SW480 (cell line): ENCODE data around the gene USP44.
"Not testable (repeated sequence)": the region's sequence is repeated elsewhere in the genome, so short reads cannot be mapped to it uniquely, and the experiment has no call there.

ENCODE experiments used
- DNase-seq: peaks from one replicate; pipeline ENCODE4 v3.0.0-alpha.2; 2016; ENCODE audit warnings: low spot score

Gene USP44

DNA sequence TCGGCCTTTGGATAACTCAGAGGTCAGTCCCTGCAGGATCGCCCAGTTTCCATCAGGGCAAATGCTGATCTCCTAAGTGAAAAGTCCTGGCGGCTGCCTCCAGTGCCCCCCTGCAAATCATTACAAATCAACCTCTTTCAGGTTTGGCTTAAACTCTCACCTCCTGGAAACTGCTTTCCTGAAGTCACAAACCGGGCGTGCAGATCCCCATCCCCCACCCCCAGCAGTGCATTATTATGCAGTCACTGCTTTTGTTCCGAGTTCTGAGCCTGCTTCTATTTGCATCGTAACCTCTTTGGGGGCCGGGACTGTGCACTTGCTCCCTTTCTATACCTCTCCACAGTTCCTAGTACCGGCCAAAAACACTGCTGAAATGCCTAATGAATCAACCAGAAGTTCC, at the start of gene USP44:
Gene USP44, minus strand, starts transcription at position 172 of the 400 bp plus-strand sequence. CDS start 17,220 bp downstream, outside the sequence.
- no peak for DNase-seq

DNA sequence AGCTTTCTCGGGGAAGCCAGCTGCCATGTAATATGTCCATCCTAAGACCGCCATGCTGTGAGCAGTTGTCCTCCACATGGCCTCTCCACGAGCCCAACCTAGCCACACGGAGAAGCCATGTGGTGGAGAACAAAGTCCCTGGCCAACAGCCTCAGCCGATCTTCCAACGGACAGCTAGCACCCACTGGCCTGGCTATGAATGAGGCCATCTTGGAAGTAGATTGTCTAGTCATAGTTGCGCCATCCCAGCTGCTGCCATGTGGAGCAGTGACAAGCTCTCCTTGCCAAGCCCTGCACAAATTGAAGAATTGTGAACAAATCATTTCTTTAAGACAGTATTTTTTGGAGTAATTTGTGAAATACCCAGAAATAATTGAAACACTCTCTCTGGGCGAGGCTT, 49.3 kb upstream of the USP44 start:
- no peak for DNase-seq

DNA sequence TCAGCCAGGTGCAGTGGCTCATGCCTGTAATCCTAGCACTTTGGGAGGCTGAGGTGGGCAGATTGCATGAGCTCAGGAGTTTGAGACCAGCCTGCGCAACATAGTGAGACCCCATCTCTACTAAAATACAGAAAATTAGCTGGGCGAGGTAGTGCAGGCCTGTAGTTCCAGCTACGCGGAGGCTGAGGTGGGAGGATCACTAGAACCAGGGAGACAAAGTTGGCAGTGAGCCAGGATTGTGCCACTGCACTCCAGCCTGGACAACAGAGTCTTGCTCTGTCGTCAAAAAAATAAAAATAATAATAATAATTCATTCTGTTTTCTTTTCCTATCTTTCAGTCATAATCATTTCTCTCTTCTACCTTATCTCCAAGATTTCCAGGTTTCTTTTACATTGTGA, 48.6 kb upstream of the USP44 start:
- DNase-seq: no peak

DNA sequence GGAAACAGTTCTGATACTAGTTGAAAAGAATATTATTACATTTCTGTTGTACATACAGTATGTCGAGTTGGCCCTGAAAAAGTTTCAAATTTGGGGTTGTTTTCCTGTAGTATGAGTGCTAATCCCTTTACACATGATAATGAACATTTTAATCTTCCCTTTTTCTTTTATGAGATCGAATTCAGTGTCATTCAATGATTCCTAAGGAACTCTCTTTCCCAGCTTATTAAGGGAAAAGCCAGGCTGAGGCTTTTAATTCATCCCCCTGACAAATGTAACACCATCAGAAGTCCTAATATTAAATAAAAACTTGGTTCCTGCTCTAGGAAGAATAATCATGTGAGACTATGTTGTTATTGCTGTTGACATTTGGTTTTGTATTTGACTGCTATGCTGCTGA, 42.9 kb upstream of the USP44 start:
- no peak for DNase-seq

DNA sequence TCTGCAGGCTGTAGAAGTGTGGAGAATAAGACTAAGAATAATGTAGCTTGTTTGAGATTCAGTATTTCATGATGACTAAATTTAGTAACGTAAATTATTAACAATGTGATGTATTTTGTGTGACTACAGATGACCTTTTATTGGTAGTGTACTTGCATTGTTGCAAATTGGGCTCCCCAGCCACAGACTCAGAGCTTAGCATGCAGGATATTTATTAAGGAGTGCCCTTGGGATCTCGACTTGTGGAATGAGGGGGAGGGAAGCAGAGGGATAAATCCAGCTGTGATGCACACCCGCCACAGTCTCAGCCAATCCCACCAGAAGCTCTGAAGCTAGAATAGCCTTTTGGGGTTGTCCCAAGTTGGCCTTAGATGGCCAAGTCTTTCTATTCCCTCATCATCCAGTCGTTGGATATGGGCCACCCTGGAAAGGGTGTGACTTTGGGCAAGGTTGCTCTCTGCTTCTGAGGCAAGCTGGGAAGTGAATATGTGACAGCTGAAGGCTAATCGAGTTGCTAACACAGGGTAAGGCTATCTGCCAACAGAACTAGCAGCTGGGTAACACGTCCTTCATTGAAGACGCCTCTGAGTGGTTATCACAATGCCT, 42.1 kb upstream of the USP44 start:
- DNase-seq: no peak

DNA sequence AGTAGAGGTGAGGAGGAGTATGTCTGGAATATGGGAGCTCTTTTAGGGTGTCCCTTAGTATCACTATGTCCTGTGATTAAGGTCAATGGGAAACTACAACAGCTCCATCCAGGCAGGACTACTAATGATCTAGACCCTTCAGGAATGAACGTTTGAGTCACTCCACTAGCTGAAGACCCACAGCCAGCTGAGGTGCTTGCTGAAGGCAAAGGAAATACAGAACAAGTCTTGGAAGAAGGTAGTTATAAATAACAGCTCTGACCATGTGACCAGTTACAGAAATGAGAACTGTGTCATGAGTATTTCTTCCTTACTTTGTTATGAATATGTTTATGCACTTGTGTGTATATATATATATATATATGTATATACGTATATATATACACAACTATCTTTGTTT, 40.5 kb upstream of the USP44 start:
- no peak for DNase-seq

DNA sequence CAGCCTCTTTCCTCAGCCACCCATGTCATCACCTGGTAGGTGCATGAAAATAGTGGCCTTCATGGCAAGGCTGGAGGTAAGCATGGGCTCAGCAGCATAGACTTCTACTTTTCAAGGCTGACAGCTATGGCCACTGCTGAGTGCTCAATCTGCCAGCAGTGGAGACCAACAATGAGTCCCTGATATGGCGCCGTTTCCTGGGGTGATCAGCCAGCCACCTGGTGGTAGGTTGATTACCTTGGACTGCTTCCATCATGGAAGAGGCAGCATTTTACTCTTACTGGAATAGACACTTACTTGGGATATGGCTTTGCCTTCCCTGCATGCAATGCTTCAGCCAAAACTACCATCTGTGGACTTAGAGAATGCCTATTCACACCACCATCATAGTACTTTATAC, 39.5 kb upstream of the USP44 start:
- no peak for DNase-seq

DNA sequence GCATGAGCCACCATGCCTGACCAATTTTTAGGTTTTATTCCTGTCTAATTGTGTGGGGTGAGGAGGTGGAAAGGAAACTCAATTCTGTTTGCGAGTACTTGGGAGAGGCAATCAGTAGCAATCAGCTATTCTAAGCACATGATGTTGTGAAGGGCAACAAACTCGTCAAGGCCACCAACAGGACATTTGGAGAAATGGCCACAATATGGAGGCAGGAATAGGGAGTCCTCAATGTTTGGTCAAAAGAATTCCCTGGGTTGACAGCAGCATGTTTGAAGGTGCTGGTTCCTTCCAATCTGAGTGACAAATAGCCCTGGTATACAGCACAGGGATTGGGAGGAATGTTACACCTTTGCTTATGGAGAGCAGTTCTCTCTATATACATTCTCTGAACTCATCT, 32.7 kb upstream of the USP44 start:
- peak; percentile 4 for DNase-seq

DNA sequence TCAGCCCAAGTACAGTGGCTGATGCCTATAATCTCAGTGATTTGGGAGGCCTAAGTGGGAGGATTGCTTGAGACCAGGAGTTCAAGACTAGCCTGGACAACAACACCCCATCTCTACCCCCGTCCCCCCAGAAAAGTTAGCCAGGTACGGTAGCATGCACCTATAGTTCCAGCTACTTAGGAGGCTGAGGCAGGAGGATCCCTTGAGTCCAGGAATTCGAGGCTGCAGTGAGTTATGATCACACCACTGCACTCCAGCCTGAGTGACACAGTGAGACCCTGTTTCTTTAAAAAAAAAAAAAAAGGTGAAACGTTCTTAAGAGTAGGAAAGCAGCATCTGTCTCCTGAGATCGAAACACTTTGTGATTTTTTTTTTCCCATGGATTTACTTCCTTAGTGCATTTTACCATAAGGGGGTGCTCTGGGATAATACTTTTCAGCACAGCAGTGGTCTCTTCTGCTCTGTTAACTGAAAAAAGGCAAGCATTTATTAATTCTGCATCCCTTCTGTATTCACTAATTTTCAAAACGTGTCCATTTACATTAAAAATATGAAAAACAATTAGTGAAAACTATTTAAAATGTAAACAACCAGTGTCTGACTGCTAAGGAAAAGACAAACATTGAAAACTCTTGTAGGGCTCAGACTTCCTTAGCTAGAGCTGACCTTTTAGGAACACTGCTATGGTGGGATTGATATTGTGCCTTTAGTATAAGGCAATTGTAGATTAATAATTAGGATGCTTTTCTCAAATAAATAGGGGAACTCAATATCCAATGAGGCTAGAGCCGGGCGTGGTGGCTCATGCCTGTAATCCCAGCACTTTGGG, 31.2 kb upstream of the USP44 start:
- peak; percentile 38 for DNase-seq

DNA sequence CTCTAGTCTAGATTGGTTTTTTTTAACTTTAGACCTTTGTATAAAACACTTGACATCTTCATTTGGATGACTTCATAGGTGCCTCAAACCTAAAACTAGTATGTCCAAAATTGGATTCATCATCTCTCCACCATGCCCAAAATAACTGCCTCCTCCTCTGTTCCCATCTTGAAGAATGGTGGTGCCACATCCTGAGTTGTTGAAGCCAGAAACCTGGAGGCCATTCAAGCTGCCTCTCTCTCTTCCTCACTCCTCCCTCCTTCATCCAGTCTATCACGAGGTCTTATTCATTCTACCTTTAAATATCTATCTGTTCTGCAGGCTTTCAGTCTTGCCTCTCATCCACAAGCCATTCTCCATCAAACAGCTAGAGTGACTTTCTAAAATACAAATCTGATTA, 26.5 kb upstream of the USP44 start:
- DNase-seq: no peak

DNA sequence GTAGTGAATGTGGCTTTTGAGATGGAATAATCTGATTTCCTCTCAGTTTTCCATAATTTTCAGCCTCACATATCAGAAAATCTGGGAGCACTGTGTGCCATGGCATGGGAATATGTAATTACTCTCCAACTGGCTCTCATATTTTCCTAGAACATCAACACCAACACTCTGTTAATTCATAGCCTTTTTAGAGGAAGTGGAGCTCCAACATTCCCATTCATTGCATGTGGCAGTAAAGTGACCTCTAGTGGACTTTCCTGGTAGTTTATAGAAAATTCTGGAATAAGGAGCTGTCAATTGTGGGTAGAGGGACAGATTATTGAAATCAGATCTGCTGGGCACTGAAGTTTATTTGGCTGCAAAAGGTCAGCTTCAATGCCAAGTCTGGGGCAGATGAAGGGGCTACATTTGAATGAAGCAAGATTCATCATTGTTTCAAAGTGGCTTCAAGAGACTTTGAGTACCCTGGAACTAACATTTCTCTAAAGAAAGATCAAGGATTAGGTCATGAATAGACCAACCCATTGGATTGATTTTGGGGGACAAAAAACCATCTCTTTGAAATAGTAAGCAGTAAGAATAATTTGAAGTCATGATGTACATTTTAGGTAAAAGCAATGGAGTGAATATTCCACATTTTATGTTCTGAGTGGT, 23.6 kb upstream of the USP44 start:
- DNase-seq: peak; percentile 61

DNA sequence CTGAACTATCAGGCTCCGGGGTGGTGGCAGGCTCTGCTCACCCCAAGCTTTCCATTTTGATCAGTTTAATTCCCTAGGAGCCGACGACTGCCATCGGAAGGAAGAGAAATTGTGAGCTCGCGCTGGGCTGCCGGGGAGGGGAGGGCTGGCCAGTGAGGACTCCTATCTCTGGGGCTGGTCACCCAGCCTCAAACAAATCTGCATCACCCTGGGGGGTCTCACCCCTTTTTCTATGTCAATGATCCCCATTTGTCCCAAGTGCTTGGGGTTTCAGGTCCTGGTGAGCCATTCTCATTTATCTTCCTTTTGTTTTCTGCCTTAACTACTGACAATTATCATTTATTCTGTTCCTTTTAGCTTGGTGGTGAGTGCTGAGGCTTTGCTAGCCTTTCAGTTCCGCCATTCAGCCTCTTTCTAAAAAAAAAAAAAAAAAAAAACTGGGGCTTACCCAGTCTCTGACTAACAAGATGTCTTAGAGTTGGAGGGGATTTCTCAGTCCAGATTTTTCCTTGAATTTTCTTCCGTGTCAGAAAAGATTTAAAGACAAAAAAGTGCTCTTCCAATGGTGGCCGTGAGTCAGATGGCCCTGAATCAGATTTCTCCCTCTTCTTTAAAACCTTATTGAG, 22.8 kb upstream of the USP44 start:
- DNase-seq: no peak

DNA sequence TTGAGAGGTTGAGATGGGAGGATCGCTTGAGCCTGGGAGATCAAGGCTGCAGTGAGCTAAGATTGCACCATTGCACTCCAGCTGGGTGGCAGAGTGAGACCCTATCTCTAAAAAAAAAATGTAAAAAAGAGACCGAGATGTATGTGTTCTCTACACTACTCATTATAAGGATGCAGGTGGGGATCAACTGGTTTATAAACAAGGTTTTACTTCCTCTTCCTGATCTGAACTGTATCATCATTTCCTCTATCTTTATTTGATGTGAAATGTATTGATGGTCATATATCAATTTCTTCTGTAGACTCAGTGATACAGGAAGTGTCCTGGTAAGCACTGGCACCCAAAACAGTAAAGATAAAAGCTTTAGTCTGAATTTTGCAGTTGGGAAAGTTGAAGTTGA, 20.1 kb upstream of the USP44 start:
- DNase-seq: no peak

DNA sequence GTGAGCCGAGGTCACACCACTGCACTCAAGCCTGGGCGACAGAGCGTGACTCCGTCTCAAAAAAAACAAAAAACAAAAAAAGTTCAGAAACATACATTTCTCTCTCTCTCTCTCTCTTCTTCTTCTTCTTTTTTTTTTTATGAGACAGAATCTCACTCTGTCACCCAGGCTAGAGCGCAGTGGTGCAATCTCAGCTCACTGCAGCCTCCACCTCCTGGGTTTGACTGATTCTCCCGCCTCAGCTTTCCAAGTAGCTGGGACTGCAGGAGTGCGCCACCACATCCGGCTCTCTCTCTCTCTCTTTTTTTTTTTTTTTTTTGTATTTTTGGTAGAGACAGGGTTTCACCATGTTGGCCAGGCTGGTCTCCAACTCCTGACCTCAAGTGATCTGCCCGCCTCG, 16.8 kb upstream of the USP44 start:
- DNase-seq: not testable (repeated sequence)

DNA sequence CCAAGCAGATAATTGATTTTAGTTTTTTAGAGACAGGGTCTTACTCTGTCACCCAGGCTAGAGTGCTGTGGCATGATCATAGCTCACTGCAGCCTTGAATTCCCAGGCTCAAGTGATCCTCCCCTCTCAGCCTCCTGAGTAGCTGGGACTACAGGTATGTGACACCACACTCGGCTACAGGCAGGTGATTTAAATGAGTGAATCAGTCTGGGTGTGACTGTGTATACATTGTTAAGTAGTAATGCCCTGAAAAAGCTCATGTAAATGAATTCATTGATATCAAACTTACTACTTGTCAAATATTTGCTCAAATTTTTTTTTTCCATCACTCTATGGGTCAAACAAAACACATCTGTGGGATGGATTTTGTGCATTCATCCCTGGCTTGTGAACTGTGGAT, 6.3 kb upstream of the USP44 start:
- DNase-seq: no peak

DNA sequence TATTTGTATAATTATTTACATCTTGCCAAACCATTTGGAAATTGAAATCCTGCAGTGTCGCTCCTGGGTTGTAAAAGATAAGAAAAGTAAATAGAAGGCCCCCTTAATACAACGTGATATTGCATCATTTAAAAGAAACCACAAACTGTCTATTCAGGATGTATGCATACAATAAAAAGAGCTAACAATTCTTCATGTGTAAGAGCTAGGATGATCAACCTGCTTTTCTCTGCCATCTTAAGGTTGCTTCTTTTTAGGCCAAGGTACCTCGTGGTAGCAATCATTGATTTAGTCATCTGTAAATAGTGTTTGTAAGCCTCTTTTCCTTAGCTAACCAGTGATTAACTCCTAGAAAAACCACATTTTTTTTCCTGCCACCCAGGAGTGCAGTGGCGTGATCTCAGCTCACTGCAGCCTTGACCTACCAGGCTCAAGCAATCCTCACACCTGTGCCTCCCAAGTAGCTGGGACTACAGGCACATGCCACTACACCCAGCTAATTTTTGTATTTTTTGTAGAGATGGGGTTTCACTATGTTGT, 3.3 kb upstream of the USP44 start:
- peak; percentile 12 for DNase-seq

DNA sequence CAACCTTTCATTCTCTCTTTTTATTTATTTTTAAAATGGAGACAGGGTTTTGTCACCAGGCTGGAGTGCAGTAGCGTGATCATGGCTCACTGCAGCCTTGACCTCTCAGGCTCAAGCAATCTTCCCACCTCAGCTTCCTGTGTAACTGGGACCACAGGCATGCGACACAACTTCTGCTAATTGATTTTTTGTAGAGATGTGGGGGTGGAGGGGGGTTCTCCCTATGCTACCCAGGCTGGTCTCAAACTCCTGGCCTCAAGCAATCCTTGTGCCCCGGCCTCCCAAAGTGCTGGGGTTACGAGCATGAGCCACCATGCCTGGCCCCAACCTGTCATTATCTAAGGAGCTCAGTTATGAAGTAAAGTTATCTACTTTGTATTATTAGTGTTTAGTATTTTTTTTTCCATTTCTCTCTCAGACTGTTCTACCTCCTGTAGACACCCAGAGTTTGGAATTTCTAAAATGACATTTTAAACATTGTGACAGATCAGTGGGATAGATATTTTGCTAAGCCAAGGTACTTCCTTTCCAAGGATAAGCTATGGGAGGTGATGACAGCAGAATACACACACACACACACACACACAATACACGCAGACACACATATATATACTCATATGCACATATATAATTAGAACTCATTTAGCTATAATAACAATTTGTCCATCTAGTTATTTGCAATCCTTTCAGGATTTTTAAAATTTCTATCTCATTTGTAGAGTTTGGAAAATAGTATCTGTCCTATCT, 2.1 kb upstream of the USP44 start:
- DNase-seq: no peak

DNA sequence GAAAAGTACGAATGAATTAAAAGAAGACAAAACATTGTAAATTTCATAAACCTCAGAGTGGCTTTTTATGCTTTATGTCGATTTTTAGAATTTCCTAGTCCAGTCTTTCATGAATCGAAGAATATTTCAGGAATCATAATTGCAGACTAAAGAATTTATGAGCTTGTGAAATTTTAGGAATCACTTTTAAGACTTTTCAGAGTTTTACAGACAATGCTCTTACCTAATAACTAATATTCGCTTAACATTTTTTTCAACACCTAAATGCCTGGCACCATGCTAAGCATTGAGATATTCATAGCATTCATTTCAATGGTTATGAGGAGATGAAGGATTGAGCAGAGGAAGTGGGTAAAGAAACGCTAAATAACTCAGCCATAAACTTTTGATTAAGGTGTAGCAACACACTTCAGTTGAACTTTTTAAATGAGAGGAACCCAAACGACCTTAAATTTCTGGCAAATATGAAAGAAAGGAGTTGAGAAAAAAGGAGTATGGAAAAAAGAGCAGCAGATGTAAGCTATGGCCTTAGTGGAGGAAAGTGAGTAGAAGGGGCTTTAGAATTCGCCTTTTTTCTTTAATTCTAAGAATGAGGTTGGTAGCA, 739 bp upstream of the USP44 start:
- no peak for DNase-seq

DNA sequence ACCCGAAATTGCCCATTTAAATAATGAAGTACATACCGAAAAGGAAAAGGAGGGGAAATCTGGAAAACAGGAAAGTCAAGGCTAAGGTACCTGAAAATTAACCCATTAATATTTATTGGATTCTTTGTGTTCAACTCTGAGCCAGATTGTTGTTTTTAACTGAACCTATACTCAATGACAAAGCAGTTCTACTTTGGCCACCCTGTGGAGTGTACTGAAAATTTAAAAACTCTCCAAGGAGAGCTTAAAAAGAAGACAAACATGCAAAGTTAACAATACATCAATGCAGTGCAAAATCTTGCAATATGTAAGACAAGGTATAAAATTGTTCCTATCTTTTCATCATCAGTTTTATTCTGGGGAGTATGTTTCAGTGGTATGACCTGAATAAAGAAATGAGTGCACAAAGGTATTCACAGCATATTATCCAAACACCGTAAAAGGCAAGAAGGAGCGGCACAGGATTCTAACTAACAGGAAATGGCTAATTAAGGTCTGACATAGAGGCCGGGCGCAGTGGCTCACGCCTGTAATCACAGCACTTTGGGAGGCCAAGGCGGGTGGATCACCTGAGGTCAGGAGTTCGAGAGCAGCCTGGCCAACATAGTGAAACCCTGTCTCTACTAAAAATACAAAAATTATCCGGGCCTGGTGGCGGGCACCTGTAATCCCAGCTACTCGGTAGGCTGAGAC, 1.7 kb downstream of the USP44 start:
- no peak for DNase-seq

DNA sequence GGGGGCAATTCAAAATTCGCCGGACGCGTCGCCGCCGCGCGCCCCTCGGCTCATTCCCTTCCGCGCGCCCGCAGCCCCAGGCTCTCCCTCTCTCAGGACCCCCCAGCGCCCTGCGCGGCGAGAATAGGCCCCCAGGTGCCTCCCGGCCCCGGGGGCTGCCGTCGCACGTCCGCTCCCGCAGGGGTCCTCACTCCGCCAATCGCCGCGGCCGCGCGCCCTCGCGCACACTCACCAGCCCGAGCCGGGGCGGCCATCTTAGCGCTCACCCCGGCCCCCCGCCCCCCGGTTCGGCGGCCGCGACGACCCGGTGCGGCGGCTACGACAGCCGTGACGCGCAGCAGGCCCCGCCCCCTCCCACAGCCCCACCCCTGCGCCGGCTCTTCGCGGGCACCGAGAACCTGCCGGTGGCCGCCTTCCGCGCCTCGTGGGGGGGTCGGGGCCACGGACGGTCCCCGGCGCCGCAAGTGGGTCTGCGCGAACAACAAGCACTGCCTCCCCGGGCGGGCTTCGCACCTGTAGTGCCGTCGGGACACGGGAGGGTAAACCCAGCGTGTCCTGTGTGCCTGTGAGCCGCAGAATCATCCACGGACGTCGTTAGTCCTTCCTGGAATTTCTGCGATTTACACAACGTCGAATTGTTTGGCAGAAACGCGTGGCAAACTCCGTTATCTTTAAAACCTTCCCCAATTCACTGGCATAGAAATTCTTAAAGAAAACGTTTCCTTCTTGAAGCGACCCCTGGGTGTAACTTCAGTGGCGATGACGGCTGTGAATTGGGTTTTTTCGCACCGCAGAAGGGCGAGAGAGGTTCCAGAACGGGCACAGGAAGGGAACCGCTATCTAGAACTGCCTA, 2.5 kb downstream of the USP44 start:
- no peak for DNase-seq
